H9 (cell line): ENCODE measurements around the gene BYSL. TPM values are rescaled to one million over a fixed set of nuclear protein-coding genes. Genes with fewer than 3 reads are reported as not detected.

ENCODE experiments used
- DNase-seq: peaks from one replicate; pipeline ENCODE4 v3.0.0-alpha.2; 2017
- H2AFZ ChIP-seq: one replicate; pipeline ENCODE4 v1.6.1; 2013; ENCODE audit warnings: mild to moderate bottlenecking, low read length, control low read depth, moderate library complexity
- H2AK5ac ChIP-seq: 2 replicates; pipeline ENCODE4 v1.6.1; 2013; ENCODE audit warnings: low read length, control low read depth, mixed read lengths; ENCODE audit not compliant: insufficient read length
- H2BK120ac ChIP-seq: one replicate; pipeline ENCODE4 v1.6.1; 2013; ENCODE audit warnings: low read depth, mild to moderate bottlenecking, low read length, control low read depth, inconsistent platforms; ENCODE audit not compliant: poor library complexity, severe bottlenecking
- H2BK12ac ChIP-seq: 2 replicates; pipeline ENCODE4 v1.6.1; 2013; ENCODE audit warnings: low read length, control low read depth, mixed read lengths, low read depth; ENCODE audit not compliant: insufficient read length
- H2BK15ac ChIP-seq: 2 replicates; pipeline ENCODE4 v1.6.1; 2013; ENCODE audit warnings: low read depth, low read length, control low read depth
- H2BK20ac ChIP-seq: one replicate; pipeline ENCODE4 v1.6.1; 2013; ENCODE audit warnings: low read depth, mild to moderate bottlenecking, low read length, control low read depth, inconsistent platforms; ENCODE audit not compliant: poor library complexity, severe bottlenecking
- H2BK5ac ChIP-seq: 2 replicates; pipeline ENCODE4 v1.6.1; 2013; ENCODE audit warnings: low read length, control low read depth, mixed read lengths; ENCODE audit not compliant: insufficient read length
- H3K14ac ChIP-seq: 2 replicates; pipeline ENCODE4 v1.6.1; 2013; ENCODE audit warnings: low read length, control low read depth; ENCODE audit not compliant: insufficient read depth
- H3K18ac ChIP-seq: 2 replicates; pipeline ENCODE4 v1.6.1; 2013; ENCODE audit warnings: low read depth, mild to moderate bottlenecking, mixed read lengths, low read length, control low read depth; ENCODE audit not compliant: insufficient read length
- H3K23ac ChIP-seq: 2 replicates; pipeline ENCODE4 v1.6.1; 2013; ENCODE audit warnings: low read length, control low read depth, mixed read lengths, low read depth; ENCODE audit not compliant: insufficient read length
- H3K23me2 ChIP-seq: 2 replicates; pipeline ENCODE4 v1.6.1; 2013; ENCODE audit warnings: low read depth, mild to moderate bottlenecking, mixed read lengths, low read length, control low read depth; ENCODE audit not compliant: insufficient read length, poor library complexity, severe bottlenecking
- H3K27ac ChIP-seq: 2 replicates; pipeline ENCODE4 v1.5.1; 2013; ENCODE audit warnings: low read length, control low read depth, mixed read lengths, low read depth; ENCODE audit not compliant: insufficient read length
- H3K27me3 ChIP-seq: 2 replicates; pipeline ENCODE4 v1.6.1; 2013; ENCODE audit warnings: low read length, control low read depth, inconsistent platforms; ENCODE audit not compliant: insufficient read depth
- H3K4ac ChIP-seq: 2 replicates; pipeline ENCODE4 v1.6.1; 2013; ENCODE audit warnings: low read depth, mild to moderate bottlenecking, control low read depth, inconsistent platforms, low read length, moderate library complexity
- H3K4me1 ChIP-seq: 2 replicates; pipeline ENCODE4 v1.6.1; 2013; ENCODE audit warnings: low read length, control low read depth, inconsistent platforms; ENCODE audit not compliant: insufficient read depth
- H3K4me2 ChIP-seq: 2 replicates; pipeline ENCODE4 v1.6.1; 2013; ENCODE audit warnings: low read length, control low read depth, mixed read lengths; ENCODE audit not compliant: insufficient read length, insufficient read depth
- H3K56ac ChIP-seq: 2 replicates; pipeline ENCODE4 v1.6.1; 2013; ENCODE audit warnings: low read depth, mild to moderate bottlenecking, mixed read lengths, low read length, control low read depth; ENCODE audit not compliant: insufficient read length
- H3K79me1 ChIP-seq: 2 replicates; pipeline ENCODE4 v1.6.1; 2013; ENCODE audit warnings: low read depth, mild to moderate bottlenecking, moderate library complexity, low read length, control low read depth, inconsistent platforms; ENCODE audit not compliant: insufficient read depth, poor library complexity, severe bottlenecking
- H3K79me2 ChIP-seq: 2 replicates; pipeline ENCODE4 v1.6.1; 2013; ENCODE audit warnings: low read length, control low read depth, inconsistent platforms; ENCODE audit not compliant: insufficient read depth
- H3K9ac ChIP-seq: 2 replicates; pipeline ENCODE4 v1.6.1; 2013; ENCODE audit warnings: low read length, control low read depth, mixed read lengths; ENCODE audit not compliant: insufficient read length; ENCODE audit errors: extremely low read depth
- H3K9me3 ChIP-seq: one replicate; pipeline ENCODE4 v1.6.1; 2013; ENCODE audit warnings: low read depth, low read length, inconsistent platforms; ENCODE audit not compliant: control insufficient read depth
- H3T11ph ChIP-seq: one replicate; pipeline ENCODE4 v1.6.1; 2013; ENCODE audit warnings: mild to moderate bottlenecking, low read length, control low read depth, inconsistent platforms
- H4K20me1 ChIP-seq: one replicate; pipeline ENCODE4 v1.6.1; 2013; ENCODE audit not compliant: control insufficient read depth, insufficient read length, insufficient read depth
- H4K5ac ChIP-seq: 2 replicates; pipeline ENCODE4 v1.6.1; 2013; ENCODE audit warnings: low read depth, mild to moderate bottlenecking, mixed read lengths, low read length, control low read depth; ENCODE audit not compliant: insufficient read length
- H4K8ac ChIP-seq: replicated peaks from 2 replicates; pipeline ENCODE4 v1.6.1; 2013; ENCODE audit warnings: low read length, control low read depth, mixed read lengths, low read depth; ENCODE audit not compliant: insufficient read length
- H4K91ac ChIP-seq: 2 replicates; pipeline ENCODE4 v1.6.1; 2013; ENCODE audit warnings: low read depth, mild to moderate bottlenecking, moderate library complexity, mixed read lengths, low read length, control low read depth; ENCODE audit not compliant: insufficient read length
- H3K27ac Mint-ChIP-seq, 3 experiments: 2 replicates in 2 of 3; 3 replicates in 1 of 3; pipeline ENCODE4 v1.8.0; 2020 to 2021; ENCODE audit warnings: mixed read lengths in 3 of 3, mild to moderate bottlenecking in 1 of 3, moderate library complexity in 1 of 3
- H3K27me3 Mint-ChIP-seq: 2 replicates; pipeline ENCODE4 v1.8.0; 2021; ENCODE audit warnings: low read depth, mild to moderate bottlenecking, moderate library complexity, mixed read lengths
- H3K36me3 Mint-ChIP-seq, 3 experiments: 2 replicates in 2 of 3; 3 replicates in 1 of 3; pipeline ENCODE4 v1.8.0; 2020 to 2021; ENCODE audit warnings: low read depth in 3 of 3, mixed read lengths in 3 of 3; ENCODE audit not compliant: insufficient read depth in 1 of 3
- H3K4me1 Mint-ChIP-seq, 2 experiments: 2 replicates each; pipeline ENCODE4 v1.8.0; 2020; ENCODE audit warnings: mixed read lengths in 2 of 2
- H3K4me3 Mint-ChIP-seq, 2 experiments: 2 replicates in 1 of 2; 3 replicates in 1 of 2; pipeline ENCODE4 v1.8.0; 2020 to 2021; ENCODE audit warnings: mild to moderate bottlenecking in 2 of 2, mixed read lengths in 2 of 2, moderate library complexity in 1 of 2
- H3K9me3 Mint-ChIP-seq, 2 experiments: 2 replicates in 1 of 2; 3 replicates in 1 of 2; pipeline ENCODE4 v1.8.0; 2020; ENCODE audit warnings: mild to moderate bottlenecking in 2 of 2, mixed read lengths in 2 of 2, moderate library complexity in 1 of 2
- WGBS: extraction: QIAGEN DNeasy Blood & Tissue Kit; methylation state at CpG from one replicate; pipeline ENCODE4 v1.1.7; 2013; ENCODE audit warnings: missing lambda C conversion rate, low lambda C conversion rate, mixed read lengths; ENCODE audit not compliant: insufficient read length; ENCODE audit errors: extremely low coverage; 5-methylcytosine and 5-hydroxymethylcytosine counted together
- total RNA-seq: library from RNA; stranded (reverse); gene quantifications from 2 replicates; pipeline ENCODE4 v1.2.1, GENCODE V29; 2021
- TF ChIP-seq, protein P1 (sequence below): fragments of 200-600 bp; sonication (generic); conservative IDR thresholded peaks from 3 replicates; pipeline ENCODE4 v1.8.0; 2021; ENCODE audit warnings: antibody characterized with exemption, mild to moderate bottlenecking

The BYSL gene
- total RNA-seq, 1 experiment from 2014 or later: 71.1 TPM

GRCh38 chr6:41921712-41921998 lies 356 bp downstream of the BYSL start:
- Histone ChIP-seq H3K4me2 (peak overlapping the region; percentile 90), H4K8ac (no peak overlapping the region), H2BK120ac (peak overlapping the region; percentile 91), H3K23me2 (peaks cover 11% of the 10 kb centered on the region), H3K9ac (peak overlapping the region; percentile 97), H2BK15ac (no peak overlapping the region), H3K18ac (peak overlapping the region; percentile 92), H2BK12ac (no peak overlapping the region), H3K4me1 (no peaks in the 10 kb centered on the region), H4K91ac (peak overlapping the region; percentile 4), H3K56ac (no peak overlapping the region), H2AK5ac (no peak overlapping the region), H3K27ac (no peak overlapping the region), H3K79me2 (peaks cover 38% of the 10 kb centered on the region; the same call in 1 of the 2 replicates), H3K27me3 (no peaks in the 10 kb centered on the region), H4K5ac (no peak overlapping the region), H2BK20ac (no peak overlapping the region), H3K14ac (peak overlapping the region; percentile 96), H3T11ph (no peak overlapping the region), H4K20me1 (no peaks in the 10 kb centered on the region), H2BK5ac (no peak overlapping the region), H2AFZ (no peak overlapping the region), H3K4ac (peak overlapping the region; percentile 39; the same call in 1 of the 2 replicates), H3K9me3 (no peaks in the 10 kb centered on the region), H3K79me1 (peaks cover 9% of the 10 kb centered on the region), H3K23ac (no peak overlapping the region)
- peak overlapping the region; percentile 97 to 100 for H3K4me3 Mint-ChIP-seq
- WGBS: no CpG with 5 or more reads among the region's 20 CpGs
- peaks cover 21 to 41% (median 32%) of the 10 kb centered on the region in 3 experiments; a peak in 6 of 7 replicates for H3K36me3 Mint-ChIP-seq
- DNase-seq: no peak
- no peaks in the 10 kb centered on the region for H3K27me3 Mint-ChIP-seq
- H3K27ac Mint-ChIP-seq: peak overlapping the region; percentile 100; a peak in 6 of 7 replicates
- TF ChIP-seq, protein P1, sequence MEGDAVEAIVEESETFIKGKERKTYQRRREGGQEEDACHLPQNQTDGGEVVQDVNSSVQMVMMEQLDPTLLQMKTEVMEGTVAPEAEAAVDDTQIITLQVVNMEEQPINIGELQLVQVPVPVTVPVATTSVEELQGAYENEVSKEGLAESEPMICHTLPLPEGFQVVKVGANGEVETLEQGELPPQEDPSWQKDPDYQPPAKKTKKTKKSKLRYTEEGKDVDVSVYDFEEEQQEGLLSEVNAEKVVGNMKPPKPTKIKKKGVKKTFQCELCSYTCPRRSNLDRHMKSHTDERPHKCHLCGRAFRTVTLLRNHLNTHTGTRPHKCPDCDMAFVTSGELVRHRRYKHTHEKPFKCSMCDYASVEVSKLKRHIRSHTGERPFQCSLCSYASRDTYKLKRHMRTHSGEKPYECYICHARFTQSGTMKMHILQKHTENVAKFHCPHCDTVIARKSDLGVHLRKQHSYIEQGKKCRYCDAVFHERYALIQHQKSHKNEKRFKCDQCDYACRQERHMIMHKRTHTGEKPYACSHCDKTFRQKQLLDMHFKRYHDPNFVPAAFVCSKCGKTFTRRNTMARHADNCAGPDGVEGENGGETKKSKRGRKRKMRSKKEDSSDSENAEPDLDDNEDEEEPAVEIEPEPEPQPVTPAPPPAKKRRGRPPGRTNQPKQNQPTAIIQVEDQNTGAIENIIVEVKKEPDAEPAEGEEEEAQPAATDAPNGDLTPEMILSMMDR: no peak
- H3K4me1 Mint-ChIP-seq: peaks cover 21 to 31% of the 10 kb centered on the region in 2 experiments
- no peaks in the 10 kb centered on the region; a peak in 1 of 5 replicates for H3K9me3 Mint-ChIP-seq
